GM21423 (cell line): Measurements from ENCODE around the gene C20orf141.
"Not testable (repeated sequence)": the region's sequence is repeated elsewhere in the genome, so short reads cannot be mapped to it uniquely, and the experiment has no call there.

Experiments used
- ATAC-seq: cut with Tn5 transposase; IDR thresholded peaks from one replicate; pipeline ENCODE4 v1.9.1; 2021; ENCODE audit warnings: mild to moderate bottlenecking, moderate library complexity; ENCODE audit not compliant: unreplicated experiment

C20orf141 gene

DNA sequence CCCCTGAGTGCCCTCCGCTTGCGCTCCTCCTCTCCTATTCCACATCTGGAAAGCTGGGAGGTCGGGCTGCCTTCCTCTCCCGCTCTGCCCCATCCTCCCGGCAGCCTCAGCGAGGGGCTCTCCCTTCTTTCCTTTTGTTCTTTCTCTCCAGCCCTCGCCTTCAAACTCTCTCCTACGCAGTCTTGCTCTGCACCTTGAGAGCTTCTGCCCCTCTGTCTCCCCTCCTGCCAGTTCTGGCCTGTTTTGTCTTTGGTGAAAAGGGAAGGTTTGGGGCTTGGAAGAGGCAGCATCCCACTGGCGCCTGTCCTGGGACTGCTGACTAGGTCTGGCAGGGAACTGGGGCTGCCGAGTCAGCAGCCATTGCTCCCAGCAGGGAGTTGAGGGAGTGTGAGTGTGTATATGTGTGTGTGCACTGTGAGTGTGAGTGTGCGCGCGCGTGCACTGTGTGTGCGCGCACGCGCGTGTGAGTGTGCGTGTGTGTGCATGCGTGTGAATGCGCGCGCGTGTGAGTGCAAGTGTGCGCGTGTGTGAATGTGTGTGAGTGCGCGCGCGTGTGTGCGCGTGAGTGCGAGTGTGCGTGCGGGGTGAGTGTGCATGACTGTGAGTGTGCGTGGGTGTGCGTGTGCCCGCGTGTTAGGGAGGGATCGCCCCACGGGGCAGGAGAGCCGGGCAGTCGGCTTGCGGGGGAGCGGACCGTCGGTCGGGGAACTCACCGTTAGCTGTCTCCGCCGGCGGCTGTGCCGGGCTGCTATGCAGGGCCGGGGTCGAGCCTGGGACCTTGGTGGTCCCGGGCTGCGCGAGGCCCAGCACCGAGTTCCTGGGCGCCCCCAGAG lies 14.9 kb upstream of the C20orf141 start:
- ATAC-seq = peak; percentile 24

DNA sequence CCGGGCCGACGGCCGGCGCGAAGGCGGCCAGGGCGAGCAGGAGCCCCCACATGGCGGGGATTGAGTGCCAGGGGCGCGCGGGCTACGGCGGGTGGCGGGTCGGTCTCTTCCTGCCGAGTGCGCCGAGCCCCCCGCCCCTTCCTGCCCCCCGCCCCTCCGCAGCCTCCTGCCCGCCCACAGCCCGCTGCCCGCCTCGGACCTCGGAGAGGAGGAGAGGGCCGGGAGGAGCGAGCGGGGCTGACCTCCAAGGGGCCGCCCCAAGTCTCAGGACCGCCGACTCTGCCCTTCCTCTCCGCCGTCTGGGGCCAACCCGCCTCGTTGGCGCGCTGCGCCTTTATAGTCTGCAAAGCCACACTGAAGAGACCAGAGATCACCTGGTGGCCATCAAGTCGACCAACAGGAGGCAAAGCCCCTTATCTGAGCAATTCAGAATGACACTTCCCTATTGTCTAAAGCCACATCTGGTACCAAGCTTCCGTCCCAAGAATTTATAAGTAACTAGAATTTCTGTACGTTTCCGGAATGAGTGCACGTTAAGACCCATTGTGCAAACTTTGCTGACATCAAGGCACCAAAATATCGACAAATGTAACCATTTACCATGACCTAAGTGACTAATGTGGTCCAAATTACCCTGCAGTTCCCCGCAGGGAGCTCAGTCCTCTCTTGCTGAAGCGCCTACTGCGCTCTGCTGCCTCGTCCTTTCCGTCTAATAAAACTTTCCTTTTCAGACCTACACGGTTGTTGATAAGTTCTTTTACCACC lies 14.1 kb upstream of the C20orf141 start, which contains the start of gene CPXM1:
Gene CPXM1 (minus strand): TSS at position 107 of the 765 bp plus-strand sequence. CDS start 55 bp downstream, at position 52.
- ATAC-seq = peak; percentile 61

DNA sequence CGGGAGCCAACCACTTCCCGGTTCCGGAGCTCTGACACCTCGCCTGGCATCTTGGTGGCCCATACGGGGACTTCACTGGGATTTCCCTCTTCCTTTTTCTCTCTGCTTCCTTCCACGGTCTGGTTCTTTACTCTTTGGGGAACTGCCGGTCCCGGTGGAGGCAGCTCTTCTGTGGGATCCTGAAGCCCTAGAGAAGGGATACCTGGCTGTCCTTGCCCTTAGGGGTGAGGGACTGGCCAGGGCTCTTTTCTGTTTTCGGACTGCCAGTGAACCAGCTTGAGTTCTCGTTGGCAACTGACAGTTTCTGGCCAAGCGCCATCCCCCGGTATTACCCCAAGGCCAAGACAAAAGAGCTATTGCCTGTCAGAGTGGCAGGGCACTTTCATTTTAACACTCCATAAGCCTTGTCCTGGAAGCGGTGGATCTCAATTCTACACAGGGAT lies 13.5 kb upstream of the C20orf141 start:
- ATAC-seq = no peak

DNA sequence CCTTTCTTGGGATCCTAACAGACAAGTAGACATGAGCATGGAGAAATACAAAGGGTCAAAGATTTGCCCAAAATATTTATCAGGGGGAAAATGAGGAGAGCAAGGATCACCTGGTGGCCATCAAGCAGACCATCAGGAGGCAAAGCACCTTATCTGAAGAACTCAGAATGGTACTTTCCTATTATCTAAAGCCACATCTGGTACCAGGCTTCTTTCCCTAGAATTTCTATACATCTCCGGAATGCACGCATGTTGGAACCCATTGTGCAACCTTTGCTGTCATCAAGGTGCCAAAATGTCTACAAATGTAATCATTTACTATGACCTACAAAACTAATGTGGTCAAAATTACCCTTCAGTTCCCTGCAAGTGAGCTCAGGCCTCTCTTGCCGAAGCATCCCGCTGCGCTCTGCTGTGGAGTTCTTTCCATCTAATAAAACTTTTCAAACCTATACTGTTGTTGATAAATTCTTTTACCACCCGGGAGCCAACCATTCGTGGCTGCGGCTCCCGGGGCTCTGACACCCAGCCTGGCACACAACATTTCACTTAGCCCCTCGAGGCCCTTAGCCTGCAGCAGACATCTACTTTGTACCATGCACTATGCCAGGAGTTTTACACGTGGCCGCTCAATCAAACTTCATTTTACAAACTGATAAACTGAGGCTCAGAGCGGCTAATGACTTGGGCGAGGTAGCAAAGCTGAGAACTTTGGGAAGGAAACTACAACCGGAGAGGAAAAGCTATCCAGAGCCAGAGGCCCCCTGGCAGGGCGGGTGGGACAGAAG lies 10.6 kb upstream of the C20orf141 start:
- ATAC-seq = no peak

DNA sequence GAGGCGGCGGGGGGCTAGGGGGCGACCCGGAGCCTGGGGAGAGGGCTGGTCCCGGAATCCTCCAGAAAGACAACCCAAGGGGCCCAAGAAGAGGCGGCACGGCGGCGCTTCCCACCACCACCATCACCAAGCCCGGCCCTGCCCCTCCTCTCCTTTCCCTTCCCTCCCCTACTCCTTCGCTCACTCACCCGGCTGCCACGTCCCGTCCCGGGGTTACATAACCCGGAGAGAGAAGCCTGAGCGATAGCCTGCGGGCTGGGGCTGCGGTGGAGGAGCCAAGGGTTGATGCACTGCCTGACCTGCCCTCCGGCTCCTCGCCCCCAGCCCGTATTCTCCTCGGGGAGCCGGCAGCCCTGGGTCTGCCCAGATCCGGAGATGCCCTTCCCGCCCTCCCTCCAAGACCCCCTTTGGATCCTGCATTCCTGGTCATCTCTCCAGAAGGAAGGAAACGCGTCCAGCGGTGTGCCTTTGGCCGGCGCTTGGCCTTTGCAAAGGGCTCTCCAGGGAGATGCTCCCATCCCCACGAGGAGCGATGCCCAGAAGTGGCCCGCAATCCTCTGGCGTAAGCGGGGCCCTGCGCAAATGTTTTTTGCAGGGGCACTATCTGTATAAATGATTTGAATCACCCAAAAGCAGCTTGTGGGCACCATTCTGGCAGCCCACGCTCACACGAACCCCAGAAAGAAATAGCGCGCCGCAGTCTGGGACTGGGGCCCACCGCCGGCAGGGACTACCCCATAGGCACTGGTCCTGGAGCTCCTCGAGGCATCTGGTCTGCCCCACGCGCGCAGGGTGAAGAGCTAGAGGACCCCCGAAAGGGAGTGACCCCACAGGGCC lies 9.7 kb upstream of the C20orf141 start:
- ATAC-seq = no peak

DNA sequence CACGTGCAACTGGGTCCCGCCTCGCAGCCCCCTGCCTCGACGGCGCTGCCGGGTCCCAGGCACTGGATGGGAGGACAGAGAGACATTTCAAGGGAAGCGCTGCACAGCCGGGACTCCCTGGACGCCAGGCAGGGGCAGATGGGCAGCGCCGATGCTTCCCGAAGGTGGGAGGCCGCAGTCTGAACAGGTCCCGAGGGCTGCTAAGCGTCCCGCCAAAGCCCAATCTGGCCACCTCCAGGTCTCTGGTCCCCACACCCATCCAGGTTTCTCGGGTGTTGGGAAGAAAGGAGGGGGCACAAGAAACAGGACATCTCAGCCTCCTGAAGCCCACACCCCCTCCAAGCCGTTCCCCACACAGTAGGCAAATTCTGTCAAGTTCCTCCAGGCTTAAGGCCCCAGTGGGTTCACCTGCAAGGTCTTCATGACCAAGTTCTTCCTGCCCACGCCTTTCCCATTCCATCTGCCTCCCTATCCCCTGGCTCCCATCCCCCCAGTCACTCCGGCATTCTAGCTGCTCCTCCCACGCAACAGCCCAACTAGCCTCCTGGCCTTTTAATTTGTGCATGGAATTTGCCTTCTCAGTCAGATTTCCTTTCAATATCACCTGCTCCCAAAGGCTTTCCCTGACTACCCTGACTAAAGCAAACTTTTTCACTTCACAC lies 9.0 kb upstream of the C20orf141 start:
- no peak for ATAC-seq

DNA sequence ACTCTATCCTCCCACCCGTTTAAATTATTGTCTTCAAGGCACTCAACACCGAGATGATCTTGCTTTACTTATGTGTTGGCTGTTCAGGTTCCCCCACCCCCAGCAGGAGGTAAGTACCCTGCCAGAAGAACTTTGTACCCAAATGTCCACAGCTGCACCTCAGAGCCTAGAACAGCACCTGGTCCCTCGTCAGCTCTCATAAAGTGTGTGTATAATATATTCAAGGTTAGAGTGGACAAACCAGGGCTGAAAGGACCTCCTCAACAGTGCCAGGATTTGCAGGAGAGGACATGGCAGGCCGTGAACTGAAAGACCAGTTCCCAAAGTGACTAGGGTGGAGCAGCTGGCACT lies 8.5 kb upstream of the C20orf141 start:
- no peak for ATAC-seq

DNA sequence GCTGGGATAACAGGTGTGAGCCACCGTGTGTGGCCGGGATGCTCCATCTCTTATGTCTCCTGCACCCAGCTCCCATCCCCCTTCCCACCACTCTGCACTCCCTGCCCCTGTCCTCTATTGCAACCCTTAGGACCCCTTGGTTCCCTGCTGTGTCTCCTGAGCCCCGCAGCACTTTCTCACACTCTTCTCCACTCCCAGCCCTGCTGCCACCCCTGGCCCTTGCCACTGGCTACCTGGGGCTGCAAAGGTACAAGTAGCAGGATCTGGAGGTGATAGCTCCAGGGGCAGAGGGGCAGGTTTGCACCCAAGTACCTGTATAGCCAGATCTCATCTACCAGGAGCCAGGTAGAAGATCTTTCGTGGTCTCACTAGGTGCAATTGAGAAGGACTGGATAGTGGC lies 7.8 kb upstream of the C20orf141 start:
- no peak for ATAC-seq

DNA sequence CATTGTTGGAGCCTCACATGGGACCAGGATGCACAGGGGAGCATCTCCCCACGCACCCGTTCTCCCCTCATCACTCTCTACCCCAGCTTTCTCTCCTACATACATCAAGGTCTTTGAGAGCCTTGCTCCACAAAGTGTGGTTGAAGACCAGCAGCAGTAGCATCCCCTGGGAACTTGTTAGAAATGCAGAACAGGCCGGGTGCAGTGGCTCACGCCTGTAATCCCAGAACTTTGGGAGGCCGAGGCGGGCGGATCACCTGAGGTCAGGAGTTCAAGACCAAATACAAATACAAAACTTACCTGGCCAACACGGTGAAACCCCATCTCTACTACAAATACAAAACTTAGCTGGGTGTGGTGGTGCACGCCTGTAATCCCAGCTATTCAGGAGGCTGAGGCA lies 6.9 kb upstream of the C20orf141 start:
- ATAC-seq = not testable (repeated sequence)

DNA sequence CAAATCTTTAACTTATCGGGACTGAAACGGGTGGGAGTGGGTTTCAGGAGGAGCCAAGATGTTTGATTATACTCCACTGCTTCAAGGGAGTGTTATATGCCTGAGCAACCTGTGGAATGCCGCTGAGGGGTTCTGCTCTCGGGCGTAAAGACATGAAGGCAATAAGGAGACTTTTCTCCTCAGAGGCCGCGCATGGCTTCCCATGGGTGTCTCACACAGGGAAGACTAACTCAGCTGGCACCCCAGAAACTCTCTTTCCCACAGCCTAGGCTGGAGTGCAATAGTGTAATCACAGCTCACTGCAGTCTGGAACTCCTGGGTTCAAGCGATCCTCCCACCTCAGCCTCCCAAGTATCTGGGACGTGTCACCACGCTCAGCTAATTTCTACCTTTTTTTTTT lies 5.1 kb upstream of the C20orf141 start:
- no peak for ATAC-seq

DNA sequence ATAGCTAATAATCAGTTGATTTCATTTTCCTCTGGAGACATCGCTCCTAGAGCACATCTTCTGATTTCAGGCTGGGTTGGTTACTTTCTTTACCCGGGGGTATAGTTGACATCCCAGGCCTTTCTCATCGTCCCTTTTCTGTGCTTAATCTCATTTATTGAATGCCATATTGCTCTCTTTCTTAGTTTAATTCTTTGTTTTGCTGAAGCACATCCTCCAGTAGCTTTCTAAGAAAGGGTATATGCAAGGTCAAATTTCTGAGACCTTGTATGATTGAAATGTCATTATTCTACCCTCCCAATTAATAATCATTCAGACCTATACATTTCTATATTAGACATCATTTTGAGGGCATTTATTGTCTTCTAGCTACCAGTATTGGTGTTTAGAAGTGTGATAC lies 2.6 kb upstream of the C20orf141 start:
- ATAC-seq = no peak

DNA sequence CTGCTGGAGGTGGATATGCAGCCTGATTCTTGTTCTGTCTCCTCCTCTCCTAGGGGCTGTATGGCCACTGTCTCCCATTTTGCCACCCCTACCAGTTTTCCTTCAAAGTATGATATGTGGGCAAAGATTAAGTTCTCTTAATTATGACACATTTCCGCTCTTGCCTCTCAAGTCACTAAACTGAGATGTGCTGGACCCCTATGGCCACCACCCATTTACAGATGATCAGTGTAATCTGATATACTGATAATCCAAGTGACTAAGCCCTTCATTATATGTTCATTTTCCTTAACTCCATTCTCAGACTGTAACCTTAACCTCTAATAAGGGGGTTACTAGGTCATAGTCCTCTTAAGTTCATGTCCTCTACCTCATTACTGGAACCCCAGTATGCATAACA lies 711 bp upstream of the C20orf141 start:
- no peak for ATAC-seq

DNA sequence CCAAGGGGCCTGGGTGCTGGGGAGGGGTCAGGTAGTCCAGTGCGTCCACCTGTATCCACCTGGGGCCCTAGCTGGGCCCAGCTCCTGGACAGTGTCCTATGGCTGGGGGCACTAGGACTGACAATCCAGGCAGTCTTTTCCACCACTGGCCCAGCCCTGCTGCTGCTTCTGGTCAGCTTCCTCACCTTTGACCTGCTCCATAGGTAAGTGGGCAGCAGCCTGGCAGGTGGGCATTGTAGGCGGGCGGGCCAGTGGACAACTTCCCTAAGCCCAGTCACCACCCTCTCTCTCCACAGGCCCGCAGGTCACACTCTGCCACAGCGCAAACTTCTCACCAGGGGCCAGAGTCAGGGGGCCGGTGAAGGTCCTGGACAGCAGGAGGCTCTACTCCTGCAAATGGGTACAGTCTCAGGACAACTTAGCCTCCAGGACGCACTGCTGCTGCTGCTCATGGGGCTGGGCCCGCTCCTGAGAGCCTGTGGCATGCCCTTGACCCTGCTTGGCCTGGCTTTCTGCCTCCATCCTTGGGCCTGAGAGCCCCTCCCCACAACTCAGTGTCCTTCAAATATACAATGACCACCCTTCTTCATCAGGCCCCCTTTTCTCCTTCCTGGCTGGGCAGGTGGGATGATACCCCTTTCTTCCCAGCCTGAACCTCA lies 584 bp downstream of the C20orf141 start:
- no peak for ATAC-seq

DNA sequence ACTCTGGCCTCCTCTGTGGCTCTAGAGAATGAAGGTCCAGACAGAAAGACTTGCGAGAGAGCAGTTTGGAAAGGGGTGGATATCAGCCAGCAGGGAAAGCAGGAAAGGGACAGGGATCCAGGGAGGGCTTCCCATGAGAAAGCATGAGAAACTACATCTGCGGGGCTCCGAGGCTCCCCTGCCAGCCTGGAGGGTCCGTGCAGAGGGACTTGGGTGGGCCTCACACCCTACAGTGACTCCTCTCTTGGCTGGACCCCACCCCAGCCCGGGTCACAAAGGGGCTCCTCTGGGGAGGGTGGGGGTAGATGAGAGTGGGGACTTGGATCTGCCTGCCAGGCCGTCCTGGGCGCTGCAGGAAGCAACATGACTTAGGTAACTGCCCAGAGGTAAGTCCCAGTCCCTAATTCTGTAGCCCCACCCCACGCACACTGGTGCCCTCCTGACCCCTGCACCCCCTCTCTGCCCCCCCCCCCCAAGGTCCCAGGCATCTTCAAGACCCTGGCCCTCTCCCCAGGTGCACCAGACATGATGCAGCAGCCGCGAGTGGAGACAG lies 1.3 kb downstream of the C20orf141 start, which contains the start of gene TMEM239:
Gene TMEM239 (plus strand): TSS at position 335 of the 553 bp plus-strand sequence. CDS start 191 bp downstream, at position 526.
- ATAC-seq = no peak

DNA sequence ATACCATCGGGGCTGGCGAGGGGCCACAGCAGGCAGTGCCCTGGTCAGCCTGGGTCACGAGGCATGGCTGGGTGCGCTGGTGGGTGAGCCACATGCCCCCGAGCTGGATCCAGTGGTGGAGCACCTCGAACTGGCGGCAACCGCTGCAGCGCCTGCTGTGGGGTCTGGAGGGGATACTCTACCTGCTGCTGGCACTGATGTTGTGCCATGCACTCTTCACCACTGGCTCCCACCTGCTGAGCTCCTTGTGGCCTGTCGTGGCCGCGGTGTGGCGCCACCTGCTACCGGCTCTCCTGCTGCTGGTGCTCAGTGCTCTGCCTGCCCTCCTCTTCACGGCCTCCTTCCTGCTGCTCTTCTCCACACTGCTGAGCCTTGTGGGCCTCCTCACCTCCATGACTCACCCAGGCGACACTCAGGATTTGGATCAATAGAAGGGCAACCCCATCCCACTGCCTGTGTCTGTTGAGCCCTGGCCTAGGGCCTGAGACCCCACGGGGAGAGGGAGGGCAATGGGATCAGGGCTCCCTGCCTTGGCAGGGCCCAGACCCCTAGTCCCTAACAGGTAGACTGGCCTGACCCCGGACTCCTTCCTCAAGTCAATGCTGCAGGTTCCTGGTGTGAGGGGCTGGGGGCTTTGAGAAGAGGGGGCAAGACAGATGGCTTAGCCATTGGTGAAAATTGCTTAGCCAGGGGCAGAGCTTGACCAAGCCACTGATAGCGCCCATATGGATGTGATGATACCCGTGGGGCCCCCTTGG lies 2.0 kb downstream of the C20orf141 start:
- no peak for ATAC-seq

DNA sequence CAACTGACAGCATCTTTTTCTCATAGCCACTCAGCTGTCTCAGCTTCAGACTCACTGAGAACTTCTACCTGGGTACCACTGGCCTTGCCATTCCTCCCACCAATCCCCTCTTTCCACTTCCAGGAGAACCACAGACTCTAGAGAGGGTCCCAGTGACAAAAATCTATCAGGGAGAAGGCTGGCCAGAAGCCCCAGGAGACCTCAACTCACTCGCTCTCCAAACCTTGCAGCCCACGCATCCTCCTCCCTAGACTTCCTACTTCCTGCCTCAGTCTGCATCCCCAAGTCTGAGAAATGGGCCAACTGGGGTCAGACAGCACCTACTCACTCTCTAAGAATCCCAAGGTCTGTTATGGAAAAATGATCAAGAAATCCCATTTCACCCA lies 2.5 kb downstream of the C20orf141 start:
- ATAC-seq = no peak

DNA sequence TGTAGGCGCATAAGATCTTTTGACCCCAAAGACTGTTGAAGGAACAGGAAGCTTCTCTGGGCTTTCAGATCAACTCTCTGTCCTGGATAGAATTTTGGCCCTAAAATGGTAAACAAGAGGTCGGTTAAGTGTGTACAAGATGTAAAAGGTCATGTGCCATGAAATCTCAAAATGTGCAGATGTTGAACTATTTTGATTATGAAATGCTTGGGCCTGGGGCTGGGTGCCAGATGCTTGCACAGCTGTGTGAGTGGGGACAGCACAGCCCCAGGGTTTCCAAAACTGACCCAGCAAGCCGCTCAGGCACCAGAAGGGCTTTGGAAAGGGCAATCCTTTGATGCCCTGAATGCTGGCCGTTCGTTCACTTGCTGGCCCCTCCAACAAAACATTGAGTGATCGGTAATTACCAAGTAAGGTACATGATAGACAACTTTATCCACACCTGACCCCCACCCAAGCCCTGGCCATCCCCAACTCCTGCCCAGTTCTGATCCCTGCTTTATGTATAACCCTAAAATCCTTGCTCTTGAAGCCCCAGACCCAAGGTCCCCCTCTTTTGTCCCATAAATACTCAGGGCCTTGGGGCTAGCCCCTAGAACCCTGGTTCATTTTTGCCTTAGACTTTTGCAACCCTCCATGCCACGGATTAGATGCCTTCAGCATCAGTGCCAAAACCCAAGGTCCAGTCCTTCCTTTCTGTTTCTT lies 3.3 kb downstream of the C20orf141 start:
- no peak for ATAC-seq
